Bronchial epithelial cell (primary cell): ENCODE results near the gene GCLC. TPM values are rescaled to one million over a fixed set of nuclear protein-coding genes. Genes with fewer than 3 reads are reported as not detected.

ENCODE experiments used
- DNase-seq: peaks from one replicate; pipeline ENCODE4 v3.0.0-alpha.2; 2010; ENCODE audit warnings: low read depth
- FAIRE-seq: peaks from 2 replicates; lab custom pipeline; 2011; peaks lifted over from hg19 to GRCh38; lab: Jason Lieb, UNC
- H3K27me3 ChIP-seq: 2 replicates; pipeline ENCODE4 v1.5.1; 2011; ENCODE audit warnings: low read length; ENCODE audit not compliant: control insufficient read depth, insufficient read depth
- H3K36me3 ChIP-seq: 2 replicates; pipeline ENCODE4 v1.5.1; 2011; ENCODE audit warnings: low read length; ENCODE audit not compliant: control insufficient read depth, insufficient read depth
- H3K4me3 ChIP-seq: 2 replicates; pipeline ENCODE4 v1.5.1; 2011; ENCODE audit warnings: mild to moderate bottlenecking, low read depth, low read length, control low read depth
- CTCF ChIP-seq: IDR thresholded peaks from 2 replicates; pipeline ENCODE4 v1.5.1; 2011; ENCODE audit warnings: mild to moderate bottlenecking, moderate library complexity, low read length, control low read depth, inconsistent platforms; ENCODE audit not compliant: insufficient read depth, severe bottlenecking
- total RNA-seq: library from RNA; depleted of rRNA; stranded (reverse); fragments of >200 nt; gene quantifications from 2 replicates; pipeline ENCODE4 v1.2.1, GENCODE V29; 2014

Gene GCLC
- total RNA-seq, 1 donor from 2014 or later, result 74.8 TPM

DNA sequence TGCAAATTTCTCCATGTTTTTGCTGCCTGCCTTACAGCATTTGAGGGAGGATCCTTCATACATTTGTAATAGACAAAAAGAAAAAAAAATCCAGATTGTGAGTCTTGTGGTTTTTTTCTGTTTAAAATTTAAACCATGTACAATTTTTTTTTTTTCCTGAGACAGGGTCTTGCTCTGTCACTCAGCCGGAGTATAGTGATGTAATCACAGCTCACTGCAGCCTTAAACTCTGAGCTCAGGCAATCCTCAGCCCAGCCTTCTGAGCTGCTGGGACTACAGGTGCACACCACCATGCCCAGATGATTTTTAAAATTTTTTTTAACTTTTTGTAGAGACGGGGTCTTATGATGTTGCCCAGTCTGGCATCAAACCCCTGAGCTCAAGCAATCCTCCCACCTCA is 97.0 kb downstream of the GCLC start:
- no peaks in the 10 kb centered on the region for H3K27me3 ChIP-seq
- DNase-seq (no peak), FAIRE-seq (no peak)
- H3K36me3 ChIP-seq, result no peaks in the 10 kb centered on the region
- TF ChIP-seq CTCF, result no peak
- no peak overlapping the region for H3K4me3 ChIP-seq

Other genes starting within 250 kb of the GCLC start
- 35.3 and 42.1 TPM in 2 replicates for gene ELOVL5, start 196.2 kb downstream of the GCLC start, total RNA-seq
- gene KLHL31, start 120.7 kb upstream of the GCLC start, total RNA-seq, result 0.26 TPM in 2 replicates
- gene LRRC1, start 249.9 kb upstream of the GCLC start, total RNA-seq, result 19.7 and 22.9 TPM in 2 replicates